AG08395 (cell line): ENCODE results near the gene SMIM20.

Experiments
- DNase-seq: peaks from one replicate; pipeline ENCODE4 v3.0.0; 2012; ENCODE audit warnings: mixed read lengths, low spot score

Gene SMIM20

GRCh38 chr4:25926462-25926861 is 12.4 kb downstream of the SMIM20 start:
- no peak for DNase-seq

- no peak for DNase-seq
Observed at GRCh38 chr4:25927361-25928195, 13.6 kb downstream of the SMIM20 start.

DNA sequence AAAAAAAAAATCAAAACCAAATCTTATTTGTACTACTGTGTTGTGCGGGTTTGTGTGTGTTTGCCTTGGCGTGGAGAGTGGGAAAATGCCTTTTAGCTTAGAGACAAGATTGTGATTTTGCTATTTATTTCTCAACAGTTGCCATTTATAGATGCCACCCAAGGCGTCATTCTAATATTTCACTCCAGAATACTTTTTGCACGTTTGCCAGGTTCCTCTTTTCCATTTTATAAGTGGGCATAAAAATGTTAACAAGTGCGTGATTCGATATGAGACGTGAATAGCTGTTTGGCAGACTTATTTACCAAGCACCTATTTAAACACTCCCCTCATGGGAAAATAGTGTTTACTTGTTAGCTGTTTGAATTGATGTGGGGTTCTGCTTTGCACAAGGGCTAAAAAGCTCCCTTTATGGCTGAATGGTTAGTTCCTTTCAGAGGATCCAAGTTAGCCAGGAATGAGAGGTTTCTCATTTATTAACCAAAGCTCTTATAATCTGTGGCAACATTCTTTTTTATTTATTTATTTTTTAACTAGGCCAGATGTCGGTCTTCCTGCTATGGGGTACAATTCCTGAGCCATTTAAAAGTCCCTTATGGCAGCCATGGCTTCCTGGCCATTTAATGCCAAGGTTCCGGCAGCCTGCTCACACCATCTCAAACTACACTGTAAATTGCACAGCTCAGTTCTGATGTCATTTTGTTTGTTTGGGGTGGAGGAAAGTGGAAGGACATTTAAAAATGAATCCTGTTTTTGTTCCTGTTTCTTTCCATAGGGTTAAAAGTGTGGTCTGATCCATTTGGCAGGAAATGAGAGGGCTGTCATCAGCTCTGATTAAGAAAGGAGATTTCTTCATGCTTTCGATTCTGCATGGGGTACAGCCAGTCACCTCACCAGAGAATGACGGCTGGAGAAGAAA is 14.6 kb downstream of the SMIM20 start:
- DNase-seq = peak; percentile 35

GRCh38 chr4:25929298-25929686 is 15.3 kb downstream of the SMIM20 start:
- DNase-seq = no peak

DNA sequence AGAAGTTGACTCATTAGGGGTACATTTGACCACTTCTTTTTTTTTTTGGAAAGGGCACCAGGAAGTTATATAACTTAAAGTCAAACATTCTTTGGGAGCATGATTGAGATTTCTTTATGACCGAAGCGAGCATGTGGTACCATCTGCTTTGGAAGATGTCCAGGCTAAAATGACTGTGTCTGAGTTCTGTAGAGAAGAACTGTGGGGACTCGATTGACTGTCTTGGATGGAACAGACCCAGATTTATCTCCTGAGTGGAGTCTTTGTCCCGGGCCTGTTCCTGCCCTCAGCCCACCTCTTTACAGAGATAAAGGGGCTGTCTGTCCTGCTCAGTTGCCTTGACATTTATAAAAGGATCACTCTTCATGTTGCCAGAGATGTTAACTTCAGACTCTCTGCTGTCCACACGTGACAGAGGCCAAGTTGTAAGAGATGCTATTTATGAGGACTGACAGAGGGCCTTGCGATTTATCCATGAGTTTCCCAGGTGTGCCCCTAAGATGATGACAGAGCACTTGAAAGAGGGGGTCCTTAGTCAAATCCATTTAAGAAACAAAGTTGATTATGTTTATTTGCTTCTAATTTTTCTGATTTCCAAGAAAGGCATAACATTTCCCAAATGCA is 16.8 kb downstream of the SMIM20 start:
- DNase-seq = no peak

- DNase-seq = no peak
Observed at GRCh38 chr4:25936696-25937095, 22.7 kb downstream of the SMIM20 start.

DNA sequence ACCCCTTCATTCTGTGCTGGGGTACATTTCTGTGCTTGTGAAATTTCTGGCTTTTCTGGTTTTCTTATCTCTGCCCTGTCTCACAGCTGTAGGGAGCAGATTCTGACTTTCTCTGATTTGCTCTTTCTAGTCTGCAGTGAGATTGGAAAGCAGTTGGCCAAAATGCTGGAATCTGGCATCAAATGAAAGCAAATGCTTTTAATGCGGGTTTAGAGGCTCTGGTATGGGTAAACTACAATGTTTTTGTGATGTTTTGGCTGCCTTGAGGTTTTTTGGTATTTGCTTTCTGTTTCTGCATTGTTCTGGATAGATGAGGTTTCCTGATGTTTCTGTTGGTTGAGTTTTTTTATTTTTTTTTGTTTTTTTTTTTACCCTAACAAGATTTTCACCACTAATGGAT is 23.8 kb downstream of the SMIM20 start:
- DNase-seq = peak; percentile 81

DNA sequence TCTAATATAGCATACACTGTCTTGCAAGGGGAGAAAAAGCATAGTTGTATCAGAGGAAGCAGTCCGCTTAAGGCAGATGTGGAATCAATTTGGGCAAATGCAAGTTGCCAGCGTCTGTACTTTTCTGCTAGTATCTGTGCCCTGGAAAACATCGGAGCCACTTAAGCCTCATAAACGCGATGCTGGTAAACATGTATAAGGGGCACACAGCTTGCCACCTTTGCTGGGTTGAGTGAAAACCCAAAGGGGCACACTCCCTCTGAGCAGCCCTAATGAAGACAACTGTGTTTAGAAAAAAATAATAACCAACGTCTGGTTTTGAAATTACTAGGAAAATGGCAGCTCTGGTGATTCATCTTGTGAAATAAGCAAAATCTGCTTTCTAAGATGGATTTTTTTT is 24.3 kb downstream of the SMIM20 start:
- no peak for DNase-seq

DNA sequence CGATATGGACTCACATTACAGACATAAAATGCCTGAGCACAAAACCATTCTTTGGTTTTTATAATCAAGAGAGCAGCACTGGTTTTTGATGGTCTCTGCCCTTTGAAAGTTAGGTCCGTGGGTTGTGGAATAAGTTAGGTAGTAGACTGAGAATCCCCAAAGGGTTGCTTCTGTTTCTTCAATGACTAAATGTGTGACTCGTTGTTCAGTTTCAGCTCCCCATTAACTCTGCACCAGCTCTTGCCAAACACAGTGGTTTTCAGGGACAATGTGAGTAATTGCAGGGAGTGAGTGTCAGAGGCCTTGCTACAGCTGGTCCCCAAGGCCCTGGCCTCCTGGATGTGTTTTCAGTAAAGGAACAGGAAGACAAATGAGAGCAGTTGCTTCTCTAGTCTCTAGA is 24.8 kb downstream of the SMIM20 start:
- DNase-seq = peak; percentile 79

DNA sequence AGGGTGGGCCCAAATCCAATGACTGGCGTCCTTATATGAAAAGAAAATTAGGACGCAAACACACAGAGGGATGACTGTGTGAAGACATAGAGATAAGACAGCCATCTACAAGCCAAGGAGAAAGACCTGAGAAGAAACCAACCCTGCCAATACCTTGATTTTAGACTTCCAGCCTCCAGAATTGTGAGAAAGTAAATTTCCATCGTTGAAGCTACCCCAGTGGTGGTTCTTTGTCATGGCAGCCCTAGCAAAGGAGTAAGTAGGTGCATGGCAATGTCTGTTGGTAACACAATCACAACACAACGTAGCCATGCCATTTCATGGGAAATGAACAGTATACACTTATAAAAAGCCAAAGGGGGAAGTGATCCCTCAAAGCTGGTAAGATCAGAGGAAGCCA is 25.3 kb downstream of the SMIM20 start:
- no peak for DNase-seq

- no peak for DNase-seq
Observed at GRCh38 chr4:25941457-25942221, 27.6 kb downstream of the SMIM20 start.

DNA sequence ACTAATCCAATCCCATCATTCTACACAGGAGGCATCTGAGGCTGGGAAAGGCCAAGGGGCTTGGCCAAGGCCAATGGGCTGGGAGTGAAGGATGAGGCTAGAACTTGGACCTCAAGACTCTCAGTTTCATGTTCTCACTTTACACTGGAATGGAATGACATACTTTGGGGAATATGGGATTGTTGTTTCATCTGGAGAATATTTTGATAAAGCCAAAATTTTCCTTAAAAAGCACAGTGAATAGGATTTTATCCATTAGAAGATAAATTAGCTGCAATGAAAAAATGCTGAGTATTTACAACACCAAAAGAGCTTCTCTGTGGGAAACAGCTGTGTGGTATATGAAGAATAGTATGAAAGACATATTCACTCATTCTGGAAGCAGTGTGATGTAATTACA is 29.3 kb downstream of the SMIM20 start:
- no peak for DNase-seq

DNA sequence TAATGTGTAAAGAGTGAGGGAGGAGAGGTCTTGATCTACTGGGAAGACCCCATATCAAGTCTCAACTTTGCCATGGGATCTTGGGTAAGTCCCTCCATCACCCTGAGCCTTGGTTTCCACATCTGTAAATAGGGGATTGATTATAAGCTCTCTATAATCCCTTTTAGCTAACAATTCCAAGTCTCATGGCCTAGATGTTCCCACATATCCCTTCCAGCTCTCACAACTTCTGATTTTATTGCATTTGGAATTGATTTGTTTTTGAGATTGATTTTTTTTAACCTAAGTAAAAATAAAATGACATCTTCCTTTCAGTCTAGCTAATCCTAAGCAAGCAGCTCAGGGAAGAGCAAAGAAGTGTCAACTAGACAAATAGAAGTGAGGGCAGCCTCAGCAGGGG is 29.8 kb downstream of the SMIM20 start:
- no peak for DNase-seq

GRCh38 chr4:25948051-25948450 is 34.0 kb downstream of the SMIM20 start:
- no peak for DNase-seq

GRCh38 chr4:25949173-25949748 is 35.2 kb downstream of the SMIM20 start:
- no peak for DNase-seq

GRCh38 chr4:25949994-25950393 is 36.0 kb downstream of the SMIM20 start:
- no peak for DNase-seq

- DNase-seq = no peak
Observed at GRCh38 chr4:25950461-25951389, 36.7 kb downstream of the SMIM20 start.

- no peak for DNase-seq
Observed at GRCh38 chr4:25951390-25951952, 37.5 kb downstream of the SMIM20 start.

DNA sequence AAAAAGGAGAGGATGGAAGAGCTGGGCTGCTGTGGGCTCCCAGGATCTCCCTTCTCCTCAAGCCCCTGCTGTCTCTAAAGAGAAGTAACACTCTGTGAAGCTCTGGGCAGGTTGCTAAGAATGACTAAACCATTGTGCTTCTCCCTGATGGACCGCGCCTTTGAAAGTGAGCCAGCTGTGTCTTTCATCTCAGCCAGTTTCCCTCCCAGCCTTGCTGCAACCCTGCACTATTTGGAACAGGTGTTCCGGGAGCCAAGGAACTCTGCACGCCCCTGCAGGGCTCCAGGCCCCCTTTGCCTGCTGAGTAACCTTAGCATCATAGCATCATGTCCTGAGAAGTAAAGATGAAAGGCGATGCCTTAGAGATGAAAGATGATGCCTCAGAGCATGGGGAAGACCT is 39.7 kb downstream of the SMIM20 start:
- peak; percentile 59 for DNase-seq

GRCh38 chr4:25954293-25954904 is 40.4 kb downstream of the SMIM20 start:
- no peak for DNase-seq
